ENCODE data around the gene NUDT12. TPM values are rescaled to one million over a fixed set of nuclear protein-coding genes. Genes with fewer than 3 reads are reported as not detected.

NUDT12 gene
- total RNA-seq, 1 experiment from 2014 or later, result 15.8 TPM

- no peak for ATAC-seq
- Histone ChIP-seq H3K9me3 (ENCODE audit: control insufficient read depth in 1 of 2, insufficient read depth in 1 of 2, low read depth in 1 of 2, low read length in 2 of 2) (no peaks in the 10 kb centered on the region), H3K9ac (ENCODE audit: low read length) (no peak overlapping the region), H2AFZ (ENCODE audit: low read depth, low read length, poor library complexity, severe bottlenecking) (peak overlapping the region; percentile 25), H3K36me3 (ENCODE audit: control insufficient read depth in 1 of 2, insufficient read depth in 2 of 2, low read length in 2 of 2) (no peaks in the 10 kb centered on the region), H3K4me3 (replicated peaks in 1 of 2; ENCODE audit: low read depth in 1 of 2, low read length in 2 of 2) (no peak overlapping the region), H4K20me1 (ENCODE audit: insufficient read depth) (no peaks in the 10 kb centered on the region), H3K79me2 (ENCODE audit: insufficient read depth, low read length) (no peaks in the 10 kb centered on the region), H3K9me2 (ENCODE audit: insufficient read depth) (no peaks in the 10 kb centered on the region), H3K4me1 (ENCODE audit: control insufficient read depth in 1 of 2, insufficient read depth in 2 of 2, low read length in 2 of 2) (peaks cover 0 to 4% of the 10 kb centered on the region in 2 experiments; a peak in 1 of 4 replicates), H3K4me2 (ENCODE audit: low read length) (no peak overlapping the region), H3K27me3 (ENCODE audit: insufficient read depth, low read length) (no peaks in the 10 kb centered on the region), H3K27ac (ENCODE audit: low read depth, low read length) (no peak overlapping the region)
- ChIA-PET POLR2A (no interaction called here), CTCF (no interaction called here), RAD21 (ENCODE audit: low non-redundant PET in 1 of 2, low total read pairs in 2 of 2, uncharacterized antibody in 2 of 2, unreplicated experiment in 2 of 2) (no interaction called here)
- intact Hi-C loops (cut with micrococcal nuclease), result no loop called here
- TF ChIP-seq CBX3 (IDR thresholded peaks at IDR 0.05; ENCODE audit: low read depth) (no peak), SIN3A (IDR thresholded peaks at IDR 0.05; ENCODE audit: low read depth) (no peak), JUND (IDR thresholded peaks at IDR 0.05) (no peak), POLR2A (IDR thresholded peaks at IDR 0.05; ENCODE audit: borderline replicate concordance, extremely low read depth, insufficient read depth, insufficient read length) (no peak), POLR2AphosphoS5 (IDR thresholded peaks at IDR 0.05; ENCODE audit: low read depth, low read length) (no peak), ELF1 (IDR thresholded peaks at IDR 0.05; ENCODE audit: borderline replicate concordance, low read depth) (no peak), YY1 (IDR thresholded peaks at IDR 0.05; ENCODE audit: extremely low read depth, insufficient replicate concordance, low read depth, low read length) (no peak), TCF7L2 (IDR thresholded peaks at IDR 0.05; ENCODE audit: borderline replicate concordance, extremely low read depth, insufficient read depth, insufficient read length) (no peak), FOSL1 (IDR thresholded peaks at IDR 0.05; ENCODE audit: low read depth) (no peak), REST (IDR thresholded peaks at IDR 0.05; ENCODE audit: low read depth) (no peak), ZFX (IDR thresholded peaks at IDR 0.05) (no peak), CEBPB (IDR thresholded peaks at IDR 0.05; ENCODE audit: low read depth) (no peak), SRF (IDR thresholded peaks at IDR 0.05; ENCODE audit: low read depth) (no peak), ZNF274 (IDR thresholded peaks at IDR 0.05; ENCODE audit: low read depth, low read length) (no peak), EZH2phosphoT487 (IDR thresholded peaks at IDR 0.05; ENCODE audit: borderline replicate concordance) (no peak)
- TF ChIP-seq, protein P1, sequence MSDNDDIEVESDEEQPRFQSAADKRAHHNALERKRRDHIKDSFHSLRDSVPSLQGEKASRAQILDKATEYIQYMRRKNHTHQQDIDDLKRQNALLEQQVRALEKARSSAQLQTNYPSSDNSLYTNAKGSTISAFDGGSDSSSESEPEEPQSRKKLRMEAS (IDR thresholded peaks at IDR 0.05), result no peak
- TF ChIP-seq, protein P2, sequence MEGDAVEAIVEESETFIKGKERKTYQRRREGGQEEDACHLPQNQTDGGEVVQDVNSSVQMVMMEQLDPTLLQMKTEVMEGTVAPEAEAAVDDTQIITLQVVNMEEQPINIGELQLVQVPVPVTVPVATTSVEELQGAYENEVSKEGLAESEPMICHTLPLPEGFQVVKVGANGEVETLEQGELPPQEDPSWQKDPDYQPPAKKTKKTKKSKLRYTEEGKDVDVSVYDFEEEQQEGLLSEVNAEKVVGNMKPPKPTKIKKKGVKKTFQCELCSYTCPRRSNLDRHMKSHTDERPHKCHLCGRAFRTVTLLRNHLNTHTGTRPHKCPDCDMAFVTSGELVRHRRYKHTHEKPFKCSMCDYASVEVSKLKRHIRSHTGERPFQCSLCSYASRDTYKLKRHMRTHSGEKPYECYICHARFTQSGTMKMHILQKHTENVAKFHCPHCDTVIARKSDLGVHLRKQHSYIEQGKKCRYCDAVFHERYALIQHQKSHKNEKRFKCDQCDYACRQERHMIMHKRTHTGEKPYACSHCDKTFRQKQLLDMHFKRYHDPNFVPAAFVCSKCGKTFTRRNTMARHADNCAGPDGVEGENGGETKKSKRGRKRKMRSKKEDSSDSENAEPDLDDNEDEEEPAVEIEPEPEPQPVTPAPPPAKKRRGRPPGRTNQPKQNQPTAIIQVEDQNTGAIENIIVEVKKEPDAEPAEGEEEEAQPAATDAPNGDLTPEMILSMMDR (IDR thresholded peaks at IDR 0.05 in 2 of 3, conservative IDR thresholded peaks at IDR 0.05 in 1 of 3; ENCODE audit: borderline replicate concordance in 1 of 3, insufficient read depth in 1 of 3, low read depth in 2 of 3, low read length in 2 of 3), result no peak
- TF ChIP-seq, protein P3, sequence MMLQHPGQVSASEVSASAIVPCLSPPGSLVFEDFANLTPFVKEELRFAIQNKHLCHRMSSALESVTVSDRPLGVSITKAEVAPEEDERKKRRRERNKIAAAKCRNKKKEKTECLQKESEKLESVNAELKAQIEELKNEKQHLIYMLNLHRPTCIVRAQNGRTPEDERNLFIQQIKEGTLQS (IDR thresholded peaks at IDR 0.05), result no peak
- BruUV-seq (replicated peaks), result no TSS peak
- no peak for DNase-seq (ENCODE audit: low read depth, low spot score)
Observed at GRCh38 chr5:103513701-103514100, 48.9 kb downstream of the NUDT12 start.

Measured in HCT116 (cell line).